HG03469 (cell line): ENCODE results near the gene CEMP1.
"Not testable (repeated sequence)": the region's sequence is repeated elsewhere in the genome, so short reads cannot be mapped to it uniquely, and the experiment has no call there.

Experiments used
- ATAC-seq: cut with Tn5 transposase; IDR thresholded peaks from one replicate; pipeline ENCODE4 v1.9.1; 2021; ENCODE audit warnings: mild to moderate bottlenecking, moderate library complexity, moderate number of reproducible peaks; ENCODE audit not compliant: unreplicated experiment

Gene CEMP1

DNA sequence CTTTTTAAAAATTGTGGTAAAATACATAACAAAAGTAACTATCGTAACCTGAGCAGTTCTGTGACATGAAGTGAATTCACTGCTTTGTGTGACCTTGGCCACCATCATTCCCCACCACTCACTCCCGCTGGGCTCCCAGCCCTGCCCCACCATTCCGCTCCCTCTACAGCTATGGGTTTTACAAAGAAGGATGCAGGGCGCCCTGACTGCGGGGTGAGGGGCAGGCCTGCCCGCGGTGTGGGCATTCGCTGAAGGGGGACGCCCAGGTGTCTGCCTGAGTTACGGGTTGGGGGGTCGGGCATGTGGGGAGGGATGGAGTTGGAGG lies at the start of gene CEMP1:
CEMP1 (minus strand) TSS at position 38 of the 325 bp plus-strand sequence. CDS start 335 bp downstream, outside the sequence.
- no peak for ATAC-seq

DNA sequence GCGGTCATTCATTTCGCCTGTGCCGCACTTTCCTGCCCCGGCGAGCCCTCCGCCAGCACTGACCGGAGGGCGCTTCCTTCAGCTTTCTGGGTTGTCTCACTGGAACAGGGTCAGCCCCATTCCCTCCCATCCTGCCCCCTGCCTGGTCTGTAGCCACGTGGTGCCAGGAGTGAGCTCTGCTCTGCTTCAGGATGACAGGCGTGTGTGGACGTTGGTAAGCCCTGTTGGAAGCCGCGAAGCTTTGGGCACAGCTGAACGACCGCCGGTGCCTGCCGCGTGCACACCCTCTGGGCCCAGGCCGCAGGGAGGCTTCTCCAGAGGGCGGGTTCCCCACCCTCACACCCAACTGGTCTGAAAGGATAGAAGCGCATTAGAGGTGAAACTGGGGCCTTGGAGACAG lies 49.6 kb upstream of the CEMP1 start:
- not testable (repeated sequence) for ATAC-seq

GRCh38 chr16:2580143-2580542 lies 48.9 kb upstream of the CEMP1 start:
- ATAC-seq: not testable (repeated sequence)

GRCh38 chr16:2578905-2579304 lies 47.7 kb upstream of the CEMP1 start:
- ATAC-seq: not testable (repeated sequence)

DNA sequence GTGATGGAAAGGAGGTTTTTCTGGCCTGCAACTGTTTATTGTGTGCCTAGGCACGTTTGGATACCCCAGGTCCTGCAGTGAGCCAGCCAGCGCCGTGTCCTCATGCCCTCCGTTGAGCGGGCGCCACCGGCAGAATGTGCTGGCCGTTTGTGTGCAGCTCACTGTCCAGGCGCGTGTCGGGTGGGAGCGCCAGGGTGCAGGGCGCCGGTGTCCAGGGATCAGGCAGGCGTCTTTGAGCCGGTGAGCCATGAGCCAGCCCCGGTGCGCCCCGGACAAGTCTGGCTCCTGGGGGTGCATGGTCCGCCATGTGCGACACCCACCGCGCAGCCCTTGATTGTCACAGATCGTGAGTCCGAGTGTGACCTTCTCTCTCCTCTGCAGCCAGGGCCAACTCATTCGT lies 45.8 kb upstream of the CEMP1 start:
- not testable (repeated sequence) for ATAC-seq

- not testable (repeated sequence) for ATAC-seq
These were observed 44.6 kb upstream of the CEMP1 start for GRCh38 chr16:2575839-2576238.

DNA sequence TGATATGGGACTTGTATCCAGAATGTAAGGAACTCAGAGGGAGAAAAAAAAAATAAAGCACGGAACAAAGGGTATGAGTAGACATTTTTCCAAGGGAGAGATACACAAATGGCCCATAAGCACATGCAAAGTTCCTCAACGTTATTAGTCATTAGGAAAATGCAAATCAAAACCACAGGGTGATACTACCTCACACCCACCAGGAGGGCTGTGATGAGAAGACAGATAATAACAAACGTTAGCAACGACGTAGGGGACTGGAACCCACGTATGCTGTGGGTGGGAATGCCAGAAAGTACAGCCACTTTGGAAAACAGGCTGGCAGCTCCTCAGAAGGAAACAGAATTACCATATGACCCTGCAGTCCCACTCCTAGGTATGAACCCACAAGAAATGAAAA lies 41.5 kb upstream of the CEMP1 start:
- ATAC-seq: not testable (repeated sequence)

DNA sequence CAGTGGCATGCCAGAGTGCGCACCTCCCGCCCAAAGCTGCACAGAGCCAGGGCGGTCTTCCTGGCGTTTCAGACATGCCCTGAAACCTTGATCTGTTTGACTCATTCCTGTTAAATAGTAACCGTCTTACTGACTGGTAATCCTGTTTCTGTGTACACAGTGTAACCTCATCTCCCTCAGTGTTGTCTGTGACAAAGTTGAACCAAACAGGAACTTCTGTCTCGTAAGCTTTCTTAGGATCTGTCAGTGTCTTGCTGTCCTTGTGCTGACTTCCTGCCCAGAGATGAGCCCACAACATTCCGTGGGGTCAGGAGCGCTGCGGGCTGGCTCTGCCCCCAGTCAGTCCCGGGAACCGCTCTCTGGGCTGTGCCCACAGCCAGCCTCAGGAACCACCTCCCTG lies 37.4 kb upstream of the CEMP1 start:
- not testable (repeated sequence) for ATAC-seq

GRCh38 chr16:2567506-2567905 lies 36.3 kb upstream of the CEMP1 start:
- not testable (repeated sequence) for ATAC-seq

- not testable (repeated sequence) for ATAC-seq
These were observed 29.6 kb upstream of the CEMP1 start for GRCh38 chr16:2560798-2561133.

GRCh38 chr16:2560131-2560797 lies 29.1 kb upstream of the CEMP1 start:
- not testable (repeated sequence) for ATAC-seq

DNA sequence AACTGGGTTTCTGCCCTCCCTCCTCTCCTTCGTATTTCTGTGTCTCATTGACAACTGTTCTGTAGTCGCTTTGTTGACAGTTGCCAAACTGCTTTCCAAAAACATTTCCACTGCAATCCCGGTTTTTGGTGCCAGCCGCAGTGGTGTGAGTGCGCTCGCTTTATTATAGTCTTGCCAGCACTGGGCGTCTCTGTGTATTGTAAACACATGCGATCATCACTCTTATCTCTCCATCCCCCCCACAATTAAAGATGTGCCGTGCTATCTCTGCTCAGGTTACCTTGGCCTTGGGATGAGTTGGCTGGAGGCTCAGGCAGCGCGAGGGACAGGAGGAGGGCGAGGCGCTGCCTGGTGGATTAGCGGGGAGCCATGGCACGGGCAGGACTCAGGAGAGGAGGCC lies 25.9 kb upstream of the CEMP1 start:
- ATAC-seq: not testable (repeated sequence)

DNA sequence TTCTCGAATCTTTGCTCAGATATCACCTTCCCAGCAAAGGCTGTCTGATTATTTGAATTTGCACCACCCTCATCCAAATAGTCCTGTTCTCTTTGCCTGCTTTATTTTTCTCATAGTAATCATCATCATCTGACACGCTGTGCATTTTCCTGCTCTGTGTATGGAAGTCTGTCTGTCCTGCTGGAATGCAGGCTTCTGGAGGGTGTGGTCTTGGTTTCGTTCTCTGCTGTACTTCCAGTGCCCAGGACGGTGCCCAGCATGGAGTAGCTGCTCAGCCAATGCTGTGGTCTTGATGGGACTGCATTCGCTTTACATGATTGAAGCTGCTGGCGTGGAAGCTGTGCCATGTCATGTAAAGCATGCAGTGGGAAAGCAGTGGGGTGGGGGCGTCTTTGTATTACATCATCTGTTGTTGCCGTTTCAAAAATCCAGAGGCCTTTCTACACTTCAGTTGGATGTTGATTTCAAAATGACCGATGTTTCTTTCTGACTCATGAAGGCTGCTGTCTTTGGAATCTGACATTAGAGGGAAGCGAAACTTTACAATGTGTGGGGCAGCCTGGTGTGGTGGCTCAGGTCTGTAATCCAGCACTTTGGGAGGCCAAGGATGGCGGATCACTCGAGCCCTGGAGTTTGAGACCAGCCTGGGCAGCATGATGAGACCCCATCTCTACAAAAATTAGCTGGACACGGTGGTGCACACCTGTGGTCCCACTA lies 23.7 kb upstream of the CEMP1 start:
- not testable (repeated sequence) for ATAC-seq

GRCh38 chr16:2551420-2551889 lies 20.2 kb upstream of the CEMP1 start:
- not testable (repeated sequence) for ATAC-seq

- not testable (repeated sequence) for ATAC-seq
These were observed 19.2 kb upstream of the CEMP1 start for GRCh38 chr16:2550283-2550878.

- not testable (repeated sequence) for ATAC-seq
These were observed 12.6 kb upstream of the CEMP1 start for GRCh38 chr16:2543771-2544170.

DNA sequence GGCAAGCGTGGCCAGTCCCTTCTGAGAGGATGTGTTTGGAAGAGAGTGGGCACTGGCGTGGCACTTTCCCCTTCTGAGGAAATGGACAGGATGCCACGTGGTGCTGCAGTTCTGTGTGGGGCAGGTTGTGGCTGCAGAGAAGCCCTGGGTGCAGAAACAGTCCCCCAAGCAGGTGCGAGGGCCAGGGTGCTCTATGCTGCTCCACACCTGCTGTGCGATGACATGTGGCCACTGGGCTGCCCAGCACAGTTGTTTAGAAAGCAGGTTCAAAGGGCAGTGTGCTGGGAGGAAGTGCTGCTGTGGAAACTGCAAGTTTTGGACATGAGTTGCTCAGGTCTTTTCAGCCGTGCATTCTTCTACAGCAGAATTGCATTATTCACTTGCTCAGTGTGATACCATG lies 10.2 kb upstream of the CEMP1 start:
- ATAC-seq: not testable (repeated sequence)

DNA sequence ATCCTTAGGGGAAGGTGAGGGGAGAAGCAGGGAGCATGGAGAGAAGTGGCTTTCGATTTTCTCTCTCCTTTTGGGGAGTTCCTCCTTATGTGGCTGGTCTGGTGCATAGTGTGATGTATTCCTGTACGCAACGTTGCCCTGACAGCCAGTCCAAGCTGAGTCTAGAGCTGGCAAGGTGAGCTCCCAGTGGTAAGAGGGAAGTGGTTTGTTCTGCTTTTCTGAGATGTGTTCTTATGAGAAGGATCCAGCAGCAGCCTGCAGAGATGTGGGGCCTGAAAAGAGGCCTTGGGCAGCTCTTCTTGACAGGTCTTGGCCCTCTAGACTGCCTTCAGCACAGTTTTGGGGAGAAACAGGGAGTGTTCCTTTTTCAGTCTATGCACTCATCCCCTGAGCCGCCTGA lies 9.7 kb upstream of the CEMP1 start:
- ATAC-seq: not testable (repeated sequence)

DNA sequence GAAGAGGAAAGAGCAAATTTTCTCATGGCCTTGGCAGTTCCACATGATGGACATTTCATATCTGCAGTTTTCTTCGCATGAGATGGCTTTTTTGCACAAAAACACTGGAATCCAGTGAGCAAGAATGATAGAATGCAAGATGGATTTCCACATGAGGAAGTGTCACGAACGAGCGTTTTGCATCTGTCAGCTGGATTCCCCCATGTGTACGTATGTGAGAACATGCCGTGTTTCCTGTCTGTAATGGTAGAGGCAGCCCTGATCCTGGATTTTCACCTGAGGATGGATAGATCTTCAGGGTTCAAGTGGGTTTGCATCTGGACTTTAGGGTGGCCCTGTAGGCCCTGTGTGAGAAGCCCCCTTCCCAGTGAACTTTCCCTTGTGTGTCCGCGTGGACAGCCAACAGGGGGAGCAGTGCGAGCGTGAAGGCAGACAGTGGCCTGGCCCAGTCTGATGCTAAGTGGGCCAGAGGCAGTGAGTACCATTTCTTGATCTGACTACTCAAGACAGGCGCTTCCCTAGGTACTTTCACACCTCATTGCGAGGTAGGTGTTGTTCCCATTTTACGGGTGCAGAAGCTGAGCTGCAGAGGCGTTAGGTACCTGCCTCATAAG lies 8.7 kb upstream of the CEMP1 start:
- not testable (repeated sequence) for ATAC-seq

DNA sequence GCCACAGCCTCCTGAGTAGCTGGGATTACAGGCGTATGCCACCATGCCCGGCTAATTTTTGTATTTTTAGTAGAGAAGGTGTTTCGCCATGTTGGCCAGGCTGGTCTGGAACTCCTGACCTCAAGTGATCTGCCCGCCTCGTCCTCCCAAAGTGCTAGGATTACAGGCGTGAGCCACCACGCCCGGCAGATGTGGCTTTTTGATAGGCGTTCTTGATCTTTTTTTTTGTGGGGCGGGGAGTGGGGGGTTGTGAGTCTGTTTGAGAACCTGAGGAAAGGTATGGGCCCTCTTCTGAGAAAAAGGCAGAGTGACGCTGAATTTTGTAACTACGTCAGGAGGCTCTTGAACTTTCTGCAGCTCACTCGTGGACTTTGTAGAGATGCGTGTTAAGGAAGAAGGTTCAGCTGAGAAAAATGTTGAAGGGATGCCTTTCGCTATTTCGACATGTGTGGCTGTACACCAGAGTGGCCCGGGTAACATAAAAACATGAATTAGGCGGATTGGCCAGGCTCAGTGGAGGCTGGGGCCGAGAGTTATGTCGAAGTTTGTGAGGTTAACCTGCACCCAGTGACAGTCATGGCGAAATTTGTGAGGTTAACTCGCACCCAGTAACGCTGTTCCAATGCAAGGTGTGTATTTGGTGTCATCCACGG lies 8.1 kb upstream of the CEMP1 start:
- ATAC-seq: not testable (repeated sequence)
